ENCODE data around the gene CHST11. TPM values are rescaled to one million over a fixed set of nuclear protein-coding genes. Genes with fewer than 3 reads are reported as not detected.

The CHST11 gene
- total RNA-seq, 8 experiments from 2014 or later: 9.3 to 36.8 (median 12.9) TPM

DNA sequence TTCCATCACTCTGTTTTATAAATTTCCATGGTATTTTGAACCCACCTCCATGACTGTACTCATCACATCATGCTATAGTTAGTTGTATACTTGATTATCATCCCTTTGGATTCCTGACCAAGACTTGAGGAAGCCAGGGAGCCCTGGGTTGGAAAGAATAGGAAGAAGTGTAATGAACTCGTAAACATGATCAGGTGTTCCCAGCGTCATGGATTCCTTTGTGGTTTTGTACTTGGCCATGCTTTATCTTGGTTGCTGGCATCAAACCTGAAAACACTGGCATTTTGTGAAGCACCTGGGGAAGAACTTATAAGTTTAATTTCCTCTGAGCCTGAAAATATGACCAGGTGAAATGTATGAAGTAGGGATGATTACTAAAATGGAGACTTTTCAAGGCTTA is 76.4 kb downstream of the CHST11 start:
- Histone ChIP-seq H3K4me3 (no peak overlapping the region), H3K4me1 (replicated peaks in 1 of 2) (no peaks in the 10 kb centered on the region), H3K27ac (no peak overlapping the region)
- WGBS, 10 experiments: 40 to 100% (median 100%) methylated on average over 1 to 2 of the region's 2 CpGs; no CpG with 5 or more reads in 4 of the 10 experiments
- no peak for ATAC-seq (replicated peaks in 6 of 8)
- in situ Hi-C loops (cut with MboI; ENCODE audit: low pct_unique_long_range_greater_than_20kb in 2 of 9, low sequenced_read_pairs in 9 of 9, unreplicated experiment in 9 of 9): no loop called here

DNA sequence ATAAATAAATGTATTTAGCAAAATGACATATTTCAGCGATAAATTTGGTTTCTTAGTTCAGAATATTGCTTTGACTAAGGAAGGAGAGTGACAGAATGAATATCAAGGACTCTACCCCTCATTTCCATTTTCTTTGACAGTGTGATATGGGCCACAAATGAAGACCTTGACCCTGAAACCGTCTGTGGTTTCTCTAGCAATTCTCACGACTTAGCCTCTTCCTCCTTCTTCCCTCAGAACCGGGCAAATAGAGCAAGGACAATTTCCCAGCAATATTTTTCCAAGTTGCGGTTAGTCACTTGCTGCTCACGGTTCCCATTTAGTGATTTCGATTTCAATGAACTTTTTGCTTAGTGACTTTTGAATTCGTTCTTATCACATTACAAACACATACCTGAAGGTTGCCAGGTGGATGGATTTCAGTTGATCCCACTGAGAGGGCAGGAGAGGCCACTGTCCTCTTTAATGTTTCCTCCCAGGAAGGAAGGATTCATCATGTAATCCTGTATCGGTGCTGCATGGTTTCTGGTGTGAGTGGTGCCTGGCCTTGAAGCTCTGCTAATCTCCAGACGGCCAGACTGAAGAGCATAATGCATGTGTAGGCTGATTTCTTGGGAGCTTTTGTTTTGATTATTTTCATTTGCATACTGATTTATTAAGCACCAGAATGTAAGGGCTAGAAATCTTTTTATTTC is 77.6 kb downstream of the CHST11 start:
- WGBS, 10 experiments: 36 to 88% (median 62%) methylated on average over 2 to 9 of the region's 10 CpGs
- H3K27ac ChIP-seq: no peak overlapping the region
- no peak overlapping the region for H3K4me3 ChIP-seq
- no peaks in the 10 kb centered on the region for H3K4me1 ChIP-seq (replicated peaks in 1 of 2)
- in situ Hi-C loops (cut with MboI; ENCODE audit: low pct_unique_long_range_greater_than_20kb in 2 of 9, low sequenced_read_pairs in 9 of 9, unreplicated experiment in 9 of 9): no loop called here
- peak in 3 of 8 experiments; percentile 9 to 21 (median 20) for ATAC-seq (replicated peaks in 6 of 8)

DNA sequence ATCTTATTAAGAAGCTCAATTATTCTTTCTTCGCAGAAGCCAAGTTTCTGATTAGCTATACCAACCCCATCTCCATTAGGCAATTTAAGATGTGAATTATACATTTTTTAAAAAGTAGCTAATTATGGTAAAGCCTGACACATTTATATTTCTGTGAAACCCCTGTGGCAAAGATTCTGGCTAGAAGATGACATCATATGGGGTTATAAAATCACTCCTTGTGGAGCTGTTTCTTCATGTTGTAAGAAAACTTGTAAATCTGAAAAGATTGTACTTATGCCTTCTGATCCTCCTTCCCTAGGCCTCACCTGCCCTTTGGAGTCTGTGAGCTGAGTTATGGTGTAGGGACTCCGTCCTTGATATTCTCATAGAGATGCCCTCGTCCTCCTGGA is 78.1 kb downstream of the CHST11 start:
- WGBS, 10 experiments: 43 to 100% (median 71%) methylated on average over 1 to 3 of the region's 3 CpGs; no CpG with 5 or more reads in 4 of the 10 experiments
- peak in 3 of 8 experiments; percentile 14 to 44 (median 35) for ATAC-seq (replicated peaks in 6 of 8)
- Histone ChIP-seq H3K4me3 (no peak overlapping the region), H3K4me1 (replicated peaks in 1 of 2) (no peaks in the 10 kb centered on the region), H3K27ac (no peak overlapping the region)
- in situ Hi-C loops (cut with MboI; ENCODE audit: low pct_unique_long_range_greater_than_20kb in 2 of 9, low sequenced_read_pairs in 9 of 9, unreplicated experiment in 9 of 9): no loop called here

DNA sequence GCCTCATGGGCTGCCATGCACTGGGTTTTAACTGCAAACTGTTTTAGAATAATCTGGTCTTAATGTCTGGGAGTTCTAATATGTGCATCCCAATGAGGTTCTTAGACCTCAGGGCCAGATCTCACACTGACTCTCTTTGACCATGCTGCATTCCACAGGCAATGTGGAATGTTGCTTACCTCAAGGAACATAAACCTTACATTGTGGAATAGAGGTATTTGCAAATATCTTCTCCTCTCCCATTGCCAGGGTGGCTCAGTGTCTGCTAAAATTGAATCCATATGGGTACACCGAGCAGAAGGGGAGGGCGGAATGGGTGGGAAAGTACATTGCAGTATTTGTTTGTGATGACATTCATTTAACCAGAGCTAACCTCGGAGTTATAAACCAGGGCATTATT is 78.6 kb downstream of the CHST11 start:
- Histone ChIP-seq H3K4me1 (replicated peaks in 1 of 2) (peaks cover under 1 to 2% of the 10 kb centered on the region in 2 donors), H3K27ac (no peak overlapping the region), H3K4me3 (no peak overlapping the region)
- 0 to 100% (median 93%) methylated on average over 1 to 3 of the region's 3 CpGs; no CpG with 5 or more reads in 2 of the 10 experiments for WGBS, 10 experiments
- in situ Hi-C loops (cut with MboI; ENCODE audit: low pct_unique_long_range_greater_than_20kb in 2 of 9, low sequenced_read_pairs in 9 of 9, unreplicated experiment in 9 of 9): no loop called here
- ATAC-seq (replicated peaks in 6 of 8): peak in 3 of 8 experiments; percentile 91 to 96 (median 95)

DNA sequence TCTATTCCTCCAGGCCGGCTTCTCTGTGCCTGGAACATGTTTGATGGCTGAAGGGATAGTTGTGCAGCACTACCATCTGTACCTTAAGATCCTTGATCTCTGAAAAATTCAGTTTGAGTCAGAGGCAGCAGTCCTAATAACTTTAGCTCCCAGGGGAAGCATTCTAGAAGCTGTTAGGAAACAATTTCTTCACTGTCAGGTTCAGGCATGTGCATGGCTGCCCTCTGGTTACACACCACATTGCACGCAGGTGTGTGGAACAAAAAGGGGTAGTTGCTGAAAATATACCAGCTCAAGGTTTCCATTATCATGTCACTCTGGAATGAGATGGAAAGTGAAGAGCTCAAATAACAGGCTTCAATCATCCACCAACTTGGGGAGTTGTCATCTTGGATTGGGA is 80.1 kb downstream of the CHST11 start:
- peaks cover 15% of the 10 kb centered on the region in 2 donors for H3K4me1 ChIP-seq (replicated peaks in 1 of 2)
- in situ Hi-C loops (cut with MboI; ENCODE audit: low pct_unique_long_range_greater_than_20kb in 2 of 9, low sequenced_read_pairs in 9 of 9, unreplicated experiment in 9 of 9): no loop called here
- 80 to 100% (median 100%) methylated on average over 1 to 2 of the region's 2 CpGs; no CpG with 5 or more reads in 4 of the 10 experiments for WGBS, 10 experiments
- H3K27ac ChIP-seq: no peak overlapping the region
- no peak overlapping the region for H3K4me3 ChIP-seq
- no peak for ATAC-seq (replicated peaks in 6 of 8)

DNA sequence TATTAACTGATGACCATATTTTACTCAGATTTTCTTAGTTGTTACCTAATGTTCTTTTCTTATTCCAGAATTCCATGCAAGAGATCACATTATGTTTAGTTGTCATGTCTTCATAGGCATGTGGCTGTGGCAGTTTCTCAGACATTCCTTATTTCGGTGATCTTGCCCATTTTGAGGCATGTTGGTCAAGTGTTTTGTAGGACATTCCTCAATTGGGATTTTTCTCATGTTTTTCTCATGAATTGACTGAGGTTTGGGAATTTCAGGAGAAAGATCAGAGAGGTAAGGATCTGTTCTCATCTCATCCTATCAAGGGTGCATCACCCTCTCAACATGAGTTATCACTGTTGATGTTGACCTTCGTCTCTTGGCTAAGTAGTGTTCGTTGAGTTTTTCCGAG is 81.3 kb downstream of the CHST11 start:
- no peak overlapping the region for H3K27ac ChIP-seq
- in situ Hi-C loops (cut with MboI; ENCODE audit: low pct_unique_long_range_greater_than_20kb in 2 of 9, low sequenced_read_pairs in 9 of 9, unreplicated experiment in 9 of 9): no loop called here
- peaks cover 15% of the 10 kb centered on the region in 2 donors for H3K4me1 ChIP-seq (replicated peaks in 1 of 2)
- H3K4me3 ChIP-seq: no peak overlapping the region
- WGBS, 10 experiments: 75 to 100% (median 98%) methylated on average over 1 to 4 of the region's 4 CpGs
- ATAC-seq (replicated peaks in 6 of 8): no peak

DNA sequence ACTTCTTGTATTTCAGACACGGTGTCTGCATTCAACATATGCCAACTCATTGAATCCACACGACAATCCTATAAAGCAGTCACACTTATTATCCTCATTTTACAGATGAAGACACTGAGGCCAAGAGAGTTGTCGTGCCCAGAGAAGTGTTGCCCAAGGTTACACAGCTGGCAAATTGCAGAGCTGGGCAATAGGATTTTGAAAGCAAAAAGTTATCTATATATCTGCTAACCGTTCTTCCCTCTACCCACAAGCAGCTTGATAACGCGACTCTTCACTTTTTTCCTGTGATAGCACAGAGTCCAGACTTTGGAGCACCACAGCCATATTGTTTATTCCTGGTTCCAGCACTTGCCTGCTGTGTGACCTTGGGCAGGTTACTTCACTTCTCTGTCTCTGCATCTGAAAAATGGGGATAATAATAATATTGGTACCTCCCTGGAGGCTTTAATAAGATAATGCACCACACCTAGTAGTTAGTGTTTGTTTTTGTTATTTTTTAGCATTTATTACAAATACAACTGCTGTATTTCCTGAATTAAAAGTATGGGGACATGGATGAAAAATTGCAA is 82.2 kb downstream of the CHST11 start:
- no peak overlapping the region for H3K4me3 ChIP-seq
- in situ Hi-C loops (cut with MboI; ENCODE audit: low pct_unique_long_range_greater_than_20kb in 2 of 9, low sequenced_read_pairs in 9 of 9, unreplicated experiment in 9 of 9): no loop called here
- 61 to 100% (median 94%) methylated on average over 1 to 6 of the region's 6 CpGs; no CpG with 5 or more reads in 1 of the 10 experiments for WGBS, 10 experiments
- ATAC-seq (replicated peaks in 6 of 8): no peak
- no peak overlapping the region for H3K27ac ChIP-seq
- peaks cover 15% of the 10 kb centered on the region in 2 donors for H3K4me1 ChIP-seq (replicated peaks in 1 of 2)

DNA sequence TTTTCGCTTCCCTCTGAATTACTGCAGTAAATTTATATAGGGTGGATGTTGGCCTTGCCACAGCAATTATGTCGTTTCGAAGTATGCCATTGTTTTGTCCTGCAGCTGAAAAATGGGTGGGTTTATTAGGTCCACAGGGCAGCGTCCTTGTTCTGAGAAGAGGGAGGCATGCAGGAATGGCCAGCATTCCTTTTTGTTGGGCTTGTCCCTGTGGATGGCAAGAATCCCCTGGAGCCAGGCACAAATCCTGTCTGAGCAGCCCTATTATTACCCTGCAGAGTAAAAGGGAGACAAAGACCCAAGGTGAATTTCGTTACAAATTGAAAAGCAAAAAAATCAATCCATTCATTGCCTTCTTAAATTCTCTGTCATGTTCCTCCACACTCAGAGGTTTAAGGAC is 88.1 kb downstream of the CHST11 start:
- Histone ChIP-seq H3K4me1 (replicated peaks in 1 of 2) (peaks cover 19 to 21% of the 10 kb centered on the region in 2 donors), H3K4me3 (no peak overlapping the region), H3K27ac (no peak overlapping the region)
- in situ Hi-C loops (cut with MboI; ENCODE audit: low pct_unique_long_range_greater_than_20kb in 2 of 9, low sequenced_read_pairs in 9 of 9, unreplicated experiment in 9 of 9): no loop called here
- WGBS, 10 experiments: 20 to 100% (median 78%) methylated on average over 1 to 4 of the region's 5 CpGs; no CpG with 5 or more reads in 6 of the 10 experiments
- no peak for ATAC-seq (replicated peaks in 6 of 8)

DNA sequence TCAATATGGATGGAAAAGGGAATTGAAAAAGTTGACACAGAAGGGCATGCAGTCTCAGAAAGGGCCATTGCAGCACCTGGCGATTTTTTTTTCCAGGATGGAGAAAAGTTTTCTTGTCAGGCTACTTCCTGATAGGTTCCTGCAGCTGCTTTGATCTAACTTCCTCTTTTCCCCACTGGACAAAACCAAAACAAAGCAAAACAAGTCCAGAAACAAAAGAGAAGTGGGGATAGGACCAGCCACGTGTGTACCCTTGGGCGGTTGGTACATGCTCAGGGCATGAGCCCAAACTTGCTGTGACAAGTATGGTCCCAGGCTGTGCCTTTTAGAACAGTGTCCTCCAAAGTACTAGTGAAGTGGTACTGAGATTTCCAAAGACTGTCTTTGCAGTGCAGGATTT is 89.8 kb downstream of the CHST11 start:
- no peak for ATAC-seq (replicated peaks in 6 of 8)
- H3K4me3 ChIP-seq: no peak overlapping the region
- 40 to 100% (median 86%) methylated on average over 1 to 3 of the region's 3 CpGs; no CpG with 5 or more reads in 5 of the 10 experiments for WGBS, 10 experiments

DNA sequence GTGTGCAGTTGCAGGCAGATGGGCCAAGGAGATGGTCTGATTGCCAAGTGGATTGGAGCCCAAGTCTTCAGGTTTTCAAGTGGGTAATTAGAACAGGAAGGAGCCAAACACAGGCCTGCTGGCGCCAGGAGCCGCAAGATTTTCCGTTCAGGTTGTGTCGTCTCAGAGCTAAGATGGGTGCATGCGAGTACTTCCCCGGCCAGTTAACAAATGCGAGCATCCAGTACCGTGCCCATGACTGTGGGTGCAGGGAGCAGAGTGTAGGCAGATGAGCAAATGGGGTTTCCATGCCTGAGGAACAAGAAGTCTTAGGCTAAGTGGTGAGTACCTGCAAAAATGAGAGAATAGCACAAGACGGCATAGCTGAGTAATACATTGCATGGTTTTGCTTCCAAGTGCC is 90.5 kb downstream of the CHST11 start:
- H3K4me3 ChIP-seq: no peak overlapping the region
- WGBS, 10 experiments: 96 to 100% (median 100%) methylated on average over 1 to 9 of the region's 9 CpGs; no CpG with 5 or more reads in 4 of the 10 experiments
- in situ Hi-C loops (cut with MboI; ENCODE audit: low pct_unique_long_range_greater_than_20kb in 2 of 9, low sequenced_read_pairs in 9 of 9, unreplicated experiment in 9 of 9): no loop called here
- ATAC-seq (replicated peaks in 6 of 8): no peak
- H3K4me1 ChIP-seq (replicated peaks in 1 of 2): peaks cover 12 to 16% of the 10 kb centered on the region in 2 donors
- H3K27ac ChIP-seq: no peak overlapping the region

More for the DNA sequence above, 89.8 kb downstream of the CHST11 start:
- no peak overlapping the region for H3K27ac ChIP-seq
- peaks cover 14 to 16% of the 10 kb centered on the region in 2 donors for H3K4me1 ChIP-seq (replicated peaks in 1 of 2)
- in situ Hi-C loops (cut with MboI; ENCODE audit: low pct_unique_long_range_greater_than_20kb in 2 of 9, low sequenced_read_pairs in 9 of 9, unreplicated experiment in 9 of 9): no loop called here

DNA sequence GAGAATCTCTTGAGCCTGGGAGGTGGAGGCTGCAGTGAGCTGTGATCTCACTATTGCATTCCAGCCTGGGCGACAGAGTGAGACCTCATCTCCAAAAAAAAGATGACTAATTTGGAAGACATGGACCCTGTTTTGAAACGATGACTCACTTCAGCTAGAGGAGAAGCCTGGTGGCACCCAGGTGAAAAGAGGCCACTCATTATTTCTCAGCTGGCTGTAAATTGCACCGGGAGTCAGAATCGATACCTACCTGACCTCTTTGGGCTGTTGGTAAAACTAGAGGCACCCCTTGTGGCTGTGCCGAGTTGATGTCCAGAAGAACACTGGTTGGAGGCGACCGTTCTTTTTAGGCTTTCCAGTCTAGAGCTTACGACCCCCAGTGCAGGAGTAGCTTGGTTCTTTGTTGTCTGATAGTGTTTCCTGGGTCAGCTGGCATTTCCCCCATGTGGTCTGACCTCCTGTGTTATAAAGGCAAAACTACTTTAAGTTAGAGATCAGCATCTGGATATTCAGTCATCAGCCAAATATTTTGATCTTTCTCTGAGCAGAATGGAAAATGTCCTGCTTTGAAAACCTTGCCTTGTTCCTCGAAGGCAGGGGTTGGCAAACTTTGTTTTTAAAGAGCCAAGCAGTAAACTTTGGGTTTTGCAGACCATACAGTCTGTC is 93.2 kb downstream of the CHST11 start:
- 70 to 100% (median 88%) methylated on average over 1 to 8 of the region's 9 CpGs; no CpG with 5 or more reads in 1 of the 10 experiments for WGBS, 10 experiments
- no peak overlapping the region for H3K4me3 ChIP-seq
- H3K4me1 ChIP-seq (replicated peaks in 1 of 2): peaks cover 9 to 14% of the 10 kb centered on the region in 2 donors
- in situ Hi-C loops (cut with MboI; ENCODE audit: low pct_unique_long_range_greater_than_20kb in 2 of 9, low sequenced_read_pairs in 9 of 9, unreplicated experiment in 9 of 9): no loop called here
- H3K27ac ChIP-seq: no peak overlapping the region
- no peak for ATAC-seq (replicated peaks in 6 of 8)

DNA sequence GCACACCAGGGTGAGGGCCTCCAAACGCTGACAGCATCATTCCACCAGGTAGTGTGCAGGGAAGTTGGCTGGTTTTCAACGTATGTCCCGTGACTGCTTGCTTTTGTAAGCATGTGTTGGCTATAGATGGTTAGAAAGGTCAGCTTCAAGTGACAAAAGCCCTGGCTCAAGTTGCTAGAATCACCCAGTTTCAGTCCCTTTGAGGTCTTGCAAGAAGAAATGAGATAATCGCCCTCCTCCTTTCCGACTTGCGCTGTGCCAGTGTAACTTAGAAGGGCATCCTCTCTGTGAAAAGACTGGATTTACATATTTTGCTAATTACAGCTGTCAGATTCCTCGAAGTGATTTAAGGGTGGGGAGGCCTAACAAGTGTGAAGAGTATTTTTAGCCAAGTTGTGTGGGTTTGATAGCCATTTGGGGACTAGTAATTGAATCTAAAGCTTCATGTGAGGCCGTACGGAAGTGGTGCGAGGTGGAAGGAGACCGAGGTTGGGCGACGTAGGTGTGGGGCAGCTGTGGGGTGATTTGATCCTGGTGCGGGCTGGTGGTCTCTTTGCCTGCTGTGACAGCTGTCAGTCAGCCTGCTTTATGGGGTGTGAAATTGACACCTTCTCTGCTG is 94.7 kb downstream of the CHST11 start:
- Histone ChIP-seq H3K4me1 (replicated peaks in 1 of 2) (peaks cover 7 to 12% of the 10 kb centered on the region in 2 donors), H3K4me3 (no peak overlapping the region), H3K27ac (no peak overlapping the region)
- 58 to 95% (median 88%) methylated on average over 3 to 9 of the region's 14 CpGs; no CpG with 5 or more reads in 3 of the 10 experiments for WGBS, 10 experiments
- in situ Hi-C loops (cut with MboI; ENCODE audit: low pct_unique_long_range_greater_than_20kb in 2 of 9, low sequenced_read_pairs in 9 of 9, unreplicated experiment in 9 of 9): no loop called here
- ATAC-seq (replicated peaks in 6 of 8): peak in 1 of 8 experiments; percentile 16

DNA sequence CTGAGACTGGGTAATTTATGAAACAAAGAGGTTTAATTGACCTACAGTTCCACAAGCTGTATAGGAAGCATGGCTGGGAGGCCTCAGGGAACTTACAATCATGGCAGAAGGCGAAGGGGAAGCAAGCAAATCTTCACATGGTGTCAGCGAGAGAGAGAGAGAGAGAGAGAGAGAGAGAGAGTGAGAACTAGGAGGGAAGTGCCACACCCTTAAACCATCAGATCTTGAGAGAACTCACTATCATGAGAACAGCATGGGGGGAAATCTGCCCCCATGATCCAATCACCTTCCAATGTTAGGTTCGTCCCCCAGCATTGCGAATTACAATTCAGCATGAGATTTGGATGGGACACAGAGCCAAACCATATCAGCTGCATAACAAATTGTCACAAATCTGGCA is 96.7 kb downstream of the CHST11 start:
- no peak for ATAC-seq (replicated peaks in 6 of 8)
- H3K4me3 ChIP-seq: no peak overlapping the region
- in situ Hi-C loops (cut with MboI; ENCODE audit: low pct_unique_long_range_greater_than_20kb in 2 of 9, low sequenced_read_pairs in 9 of 9, unreplicated experiment in 9 of 9): no loop called here
- 83 to 100% (median 100%) methylated on average over 1 to 3 of the region's 4 CpGs; no CpG with 5 or more reads in 3 of the 10 experiments for WGBS, 10 experiments
- no peak overlapping the region for H3K27ac ChIP-seq
- H3K4me1 ChIP-seq (replicated peaks in 1 of 2): peaks cover 7 to 12% of the 10 kb centered on the region in 2 donors
